CD4-positive, CD25-positive, alpha-beta regulatory T cell (primary cell): ENCODE data around the gene IGFBP1. TPM values are rescaled to one million over a fixed set of nuclear protein-coding genes. Genes with fewer than 3 reads are reported as not detected.
A peak's percentile ranks its signal among the peaks of the same experiment; 100 is the strongest.

Experiments
- ATAC-seq, 2 donors: fragments of 150-1000 bp; cut with Tn5 transposase; one replicate each; pipeline ENCODE4 v1.10.0; 2021; ENCODE audit warnings: low read depth in 2 of 2, moderate number of reproducible peaks in 2 of 2, moderate library complexity in 1 of 2
- DNase-seq, 3 donors: peaks; one replicate each; pipeline versions ENCODE4 v3.0.0 to v3.0.0-alpha.2; 2012 to 2022; ENCODE audit warnings: mixed read lengths in 1 of 3
- H3K27ac ChIP-seq: one replicate; pipeline ENCODE4 v1.7.0; 2013; ENCODE audit warnings: mild to moderate bottlenecking, low read length; ENCODE audit not compliant: insufficient read depth, poor library complexity, severe bottlenecking
- H3K27me3 ChIP-seq: one replicate; pipeline ENCODE4 v1.7.0; 2013; ENCODE audit warnings: low read length; ENCODE audit not compliant: control insufficient read depth, insufficient read depth
- H3K36me3 ChIP-seq: one replicate; pipeline ENCODE4 v1.7.0; 2013; ENCODE audit warnings: mild to moderate bottlenecking, low read length, moderate library complexity; ENCODE audit not compliant: control insufficient read depth, insufficient read depth
- H3K4me1 ChIP-seq: 2 replicates; pipeline ENCODE4 v1.7.0; 2013; ENCODE audit warnings: mild to moderate bottlenecking, low read length; ENCODE audit not compliant: insufficient read depth, control insufficient read depth, poor library complexity, severe bottlenecking
- H3K4me3 ChIP-seq: one replicate; pipeline ENCODE4 v1.7.0; 2013; ENCODE audit warnings: low read depth, mild to moderate bottlenecking, low read length, moderate library complexity
- H3K9me3 ChIP-seq, 2 experiments: 1 replicate in 1 of 2; 2 replicates in 1 of 2; pipeline ENCODE4 v1.7.0; 2013; ENCODE audit warnings: low read length in 2 of 2, mild to moderate bottlenecking in 1 of 2, moderate library complexity in 1 of 2; ENCODE audit not compliant: control insufficient read depth in 2 of 2
- H3K27ac Mint-ChIP-seq, 3 donors: one replicate each; pipeline ENCODE4 v1.8.0; 2020 to 2022; ENCODE audit warnings: mild to moderate bottlenecking in 3 of 3, mixed read lengths in 3 of 3, moderate library complexity in 2 of 3
- H3K27me3 Mint-ChIP-seq: one replicate; pipeline ENCODE4 v1.8.0; 2022; ENCODE audit warnings: mild to moderate bottlenecking, mixed read lengths
- H3K36me3 Mint-ChIP-seq: one replicate; pipeline ENCODE4 v1.8.0; 2020; ENCODE audit warnings: mixed read lengths
- H3K4me1 Mint-ChIP-seq, 4 donors: one replicate each; pipeline ENCODE4 v1.8.0; 2020 to 2022; ENCODE audit warnings: mixed read lengths in 4 of 4, mild to moderate bottlenecking in 1 of 4
- H3K4me3 Mint-ChIP-seq, 4 donors: one replicate each; pipeline ENCODE4 v1.8.0; 2020 to 2022; ENCODE audit warnings: mild to moderate bottlenecking in 4 of 4, mixed read lengths in 4 of 4, moderate library complexity in 3 of 4
- H3K9me3 Mint-ChIP-seq, 7 donors: one replicate each; pipeline ENCODE4 v1.8.0; 2020 to 2022; ENCODE audit warnings: mixed read lengths in 7 of 7, mild to moderate bottlenecking in 3 of 7, moderate library complexity in 2 of 7
- polyA plus RNA-seq, 4 donors: library from polyadenylated mRNA; unstranded; fragments of 300-500 nt; fragmentation: Illumina TruSeq; gene quantifications; one replicate each; pipeline ENCODE4 v1.2.3, GENCODE V29; 2021
- total RNA-seq: library from RNA; stranded (reverse); gene quantifications from one replicate; pipeline ENCODE4 v1.2.3, GENCODE V29; 2022

Gene IGFBP1
- total and polyA plus RNA-seq, 5 donors from 2014 or later, result not detected

GRCh38 chr7:45873355-45873754, 14.9 kb upstream of the IGFBP1 start:
- Histone ChIP-seq H3K4me1 (no peaks in the 10 kb centered on the region), H3K4me3 (no peak overlapping the region), H3K27ac (no peak overlapping the region), H3K36me3 (no peaks in the 10 kb centered on the region), H3K27me3 (no peaks in the 10 kb centered on the region), H3K9me3 (no peaks in the 10 kb centered on the region)
- Mint-ChIP-seq H3K4me1 (no peaks in the 10 kb centered on the region), H3K27ac (no peak overlapping the region), H3K4me3 (no peak overlapping the region), H3K36me3 (no peaks in the 10 kb centered on the region), H3K27me3 (peaks cover 12% of the 10 kb centered on the region), H3K9me3 (peaks cover 0 to 3% (median 1%) of the 10 kb centered on the region in 7 donors)
- ATAC-seq, result no peak
- no peak for DNase-seq

- Mint-ChIP-seq H3K4me1 (no peaks in the 10 kb centered on the region), H3K27me3 (peaks cover 8% of the 10 kb centered on the region), H3K27ac (no peak overlapping the region), H3K9me3 (peaks cover 0 to 6% (median 1%) of the 10 kb centered on the region in 7 donors), H3K4me3 (no peak overlapping the region), H3K36me3 (no peaks in the 10 kb centered on the region)
- ATAC-seq (no peak), DNase-seq (no peak)
- Histone ChIP-seq H3K27ac (no peak overlapping the region), H3K4me1 (no peaks in the 10 kb centered on the region), H3K9me3 (no peaks in the 10 kb centered on the region), H3K27me3 (no peaks in the 10 kb centered on the region), H3K4me3 (no peak overlapping the region), H3K36me3 (no peaks in the 10 kb centered on the region)
These were observed 13.7 kb upstream of the IGFBP1 start for GRCh38 chr7:45874408-45875131.

- Histone ChIP-seq H3K4me3 (no peak overlapping the region), H3K4me1 (no peaks in the 10 kb centered on the region), H3K27ac (no peak overlapping the region), H3K9me3 (no peaks in the 10 kb centered on the region), H3K27me3 (no peaks in the 10 kb centered on the region), H3K36me3 (no peaks in the 10 kb centered on the region)
- no peaks in the 10 kb centered on the region for H3K27me3 Mint-ChIP-seq
- H3K27ac Mint-ChIP-seq, result no peak overlapping the region
- H3K36me3 Mint-ChIP-seq, result no peaks in the 10 kb centered on the region
- H3K4me3 Mint-ChIP-seq, result no peak overlapping the region
- H3K9me3 Mint-ChIP-seq, result peaks cover 0 to 6% (median 1%) of the 10 kb centered on the region in 7 donors
- DNase-seq (no peak), ATAC-seq (no peak)
- H3K4me1 Mint-ChIP-seq, result no peaks in the 10 kb centered on the region
These were observed 11.8 kb upstream of the IGFBP1 start for GRCh38 chr7:45876519-45876918.

- Histone ChIP-seq H3K36me3 (no peaks in the 10 kb centered on the region), H3K27ac (no peak overlapping the region), H3K4me3 (no peak overlapping the region), H3K9me3 (no peaks in the 10 kb centered on the region), H3K27me3 (no peaks in the 10 kb centered on the region), H3K4me1 (no peaks in the 10 kb centered on the region)
- ATAC-seq (no peak), DNase-seq (no peak)
- H3K4me3 Mint-ChIP-seq, result no peak overlapping the region
- peaks cover 5% of the 10 kb centered on the region for H3K27me3 Mint-ChIP-seq
- no peak overlapping the region for H3K27ac Mint-ChIP-seq
- peaks cover 0 to 6% (median 1%) of the 10 kb centered on the region in 7 donors for H3K9me3 Mint-ChIP-seq
- H3K36me3 Mint-ChIP-seq, result no peaks in the 10 kb centered on the region
- no peaks in the 10 kb centered on the region for H3K4me1 Mint-ChIP-seq
These were observed 9.7 kb upstream of the IGFBP1 start for GRCh38 chr7:45878457-45879144.

- ATAC-seq, result no peak
- no peaks in the 10 kb centered on the region for H3K4me1 ChIP-seq
- no peaks in the 10 kb centered on the region for H3K4me1 Mint-ChIP-seq
These were observed 7.8 kb upstream of the IGFBP1 start for GRCh38 chr7:45880433-45880860.

GRCh38 chr7:45881280-45881758, 7.0 kb upstream of the IGFBP1 start:
- Mint-ChIP-seq H3K4me3 (no peak overlapping the region), H3K9me3 (peaks cover 0 to 6% (median 0%) of the 10 kb centered on the region in 7 donors), H3K27me3 (peaks cover 5% of the 10 kb centered on the region), H3K36me3 (no peaks in the 10 kb centered on the region), H3K27ac (peak overlapping the region in 1 of 3 donors; percentile 5), H3K4me1 (no peaks in the 10 kb centered on the region)
- ATAC-seq (no peak), DNase-seq (no peak)
- Histone ChIP-seq H3K27ac (no peak overlapping the region), H3K4me3 (no peak overlapping the region), H3K4me1 (no peaks in the 10 kb centered on the region), H3K9me3 (no peaks in the 10 kb centered on the region), H3K36me3 (no peaks in the 10 kb centered on the region), H3K27me3 (no peaks in the 10 kb centered on the region)

More at GRCh38 chr7:45880433-45880860, 7.8 kb upstream of the IGFBP1 start:
- H3K9me3 ChIP-seq, result no peaks in the 10 kb centered on the region
- no peak overlapping the region for H3K27ac Mint-ChIP-seq
- no peaks in the 10 kb centered on the region for H3K27me3 ChIP-seq
- H3K27ac ChIP-seq, result no peak overlapping the region
- no peaks in the 10 kb centered on the region for H3K36me3 Mint-ChIP-seq
- H3K4me3 ChIP-seq, result no peak overlapping the region
- peaks cover 0 to 6% (median 0%) of the 10 kb centered on the region in 7 donors for H3K9me3 Mint-ChIP-seq
- no peak for DNase-seq
- H3K36me3 ChIP-seq, result no peaks in the 10 kb centered on the region
- peaks cover 5% of the 10 kb centered on the region for H3K27me3 Mint-ChIP-seq
- H3K4me3 Mint-ChIP-seq, result no peak overlapping the region

- Mint-ChIP-seq H3K4me3 (no peak overlapping the region), H3K36me3 (no peaks in the 10 kb centered on the region), H3K4me1 (no peaks in the 10 kb centered on the region), H3K27me3 (peaks cover 10% of the 10 kb centered on the region), H3K27ac (peak overlapping the region in 1 of 3 donors; percentile 5), H3K9me3 (peaks cover 0 to 6% (median 0%) of the 10 kb centered on the region in 7 donors)
- Histone ChIP-seq H3K27me3 (peaks cover 3% of the 10 kb centered on the region), H3K36me3 (no peaks in the 10 kb centered on the region), H3K4me3 (no peak overlapping the region), H3K9me3 (no peaks in the 10 kb centered on the region), H3K4me1 (no peaks in the 10 kb centered on the region), H3K27ac (no peak overlapping the region)
- DNase-seq (no peak), ATAC-seq (no peak)
These were observed 6.4 kb upstream of the IGFBP1 start for GRCh38 chr7:45881759-45882464.
